Sigmoid colon (tissue), 4 donors: ENCODE measurements around the gene SORT1.

Experiments used
- CTCF ChIP-seq, 4 experiments: fragments of 450-650 bp in 3 of 4; fragments of 200-600 bp in 1 of 4; IDR thresholded peaks; one replicate each; pipeline ENCODE4 v1.5.1; 2016 to 2019; ENCODE audit warnings: antibody characterized with exemption in 4 of 4, mild to moderate bottlenecking in 3 of 4, moderate library complexity in 2 of 4
- EP300 ChIP-seq, 4 donors: sonication (generic); formaldehyde crosslinking; IDR thresholded peaks; one replicate each; pipeline ENCODE4 v1.6.1; 2017; ENCODE audit warnings: antibody characterized with exemption in 4 of 4
- POLR2A ChIP-seq, 2 donors: fragments of 450-650 bp; IDR thresholded peaks; one replicate each; pipeline ENCODE4 v1.6.1; 2016; ENCODE audit warnings: antibody characterized with exemption in 2 of 2, mild to moderate bottlenecking in 2 of 2, moderate library complexity in 2 of 2

- no peak for TF ChIP-seq CTCF (IDR thresholded peaks at IDR 0.05)
- no peak for TF ChIP-seq POLR2A (IDR thresholded peaks at IDR 0.05)
- TF ChIP-seq EP300 (IDR thresholded peaks at IDR 0.05), result no peak
These were observed 9.5 kb downstream of the SORT1 start for GRCh38 chr1:109388208-109388711.
